A549 (cell line): ENCODE results near the gene CIAO2B. TPM values are rescaled to one million over a fixed set of nuclear protein-coding genes. Genes with fewer than 3 reads are reported as not detected.

ENCODE experiments used
- ATAC-seq, 2 experiments: fragments of 200-7000 bp in 1 of 2; fragments of >200 bp in 1 of 2; cut with Nextera tagmentation in 1 of 2; cut with Tn5 transposase in 1 of 2; 3 replicates each; pipeline versions ENCODE4 v1.8.0 to v1.9.1; 2018 to 2020; ENCODE audit warnings: mild to moderate bottlenecking in 1 of 2, moderate library complexity in 1 of 2
- CTCF ChIA-PET: fragments of 300-600 bp; sonication (Branson Sonifier 250); formaldehyde crosslinking; extraction: SDS; loops from one replicate; lab custom pipeline; 2021; ENCODE audit warnings: antibody characterized with exemption, inconsistent platforms; lab: Yijun Ruan, JAX
- POLR2A ChIA-PET: fragments of 350-600 bp; formaldehyde crosslinking; extraction: SDS; loops from one replicate; lab custom pipeline; 2021; ENCODE audit warnings: antibody characterized with exemption, inconsistent platforms; lab: Yijun Ruan, JAX
- DNase-seq, 2 experiments: peaks; one replicate each; pipeline versions ENCODE4 v3.0.0 to v3.0.0-alpha.2; 2011 to 2016; ENCODE audit warnings: low read depth in 1 of 2, low spot score in 1 of 2
- FAIRE-seq: peaks from 2 replicates; lab custom pipeline; 2011; peaks lifted over from hg19 to GRCh38; lab: Jason Lieb, UNC
- H3K27ac ChIP-seq, 2 experiments: fragments of >200 bp; sonication (Bioruptor Twin); formaldehyde crosslinking; 3 replicates each; pipeline ENCODE4 v1.5.1; 2016 to 2017
- H3K4me1 ChIP-seq: fragments of >200 bp; sonication (Bioruptor Twin); formaldehyde crosslinking; 3 replicates; pipeline ENCODE4 v1.6.1; 2016
- H3K4me2 ChIP-seq: fragments of >200 bp; sonication (Bioruptor Twin); formaldehyde crosslinking; 3 replicates; pipeline ENCODE4 v1.6.1; 2016
- H3K4me3 ChIP-seq: fragments of >200 bp; sonication (Bioruptor Twin); formaldehyde crosslinking; 3 replicates; pipeline ENCODE4 v1.5.1; 2016
- H3K9me3 ChIP-seq: fragments of >200 bp; sonication (Bioruptor Twin); formaldehyde crosslinking; 3 replicates; pipeline ENCODE4 v1.6.1; 2016
- BHLHE40 ChIP-seq: IDR thresholded peaks from 2 replicates; pipeline ENCODE4 v1.6.1; 2012; ENCODE audit warnings: low read depth, low read length, inconsistent platforms
- CEBPB ChIP-seq, 2 experiments: fragments of >200 bp in 1 of 2; sonication (Bioruptor Twin) in 1 of 2; formaldehyde crosslinking in 1 of 2; IDR thresholded peaks; 2 replicates each; pipeline ENCODE4 v1.6.1; 2012 to 2016
- CHD4 ChIP-seq: fragments of 200-600 bp; sonication (generic); IDR thresholded peaks from 2 replicates; pipeline ENCODE4 v1.6.1; 2016; ENCODE audit warnings: antibody characterized with exemption, mild to moderate bottlenecking, borderline replicate concordance
- CTCF ChIP-seq: fragments of >200 bp; sonication (Bioruptor Twin); formaldehyde crosslinking; IDR thresholded peaks from 3 replicates; pipeline ENCODE4 v1.5.1; 2016
- EHMT2 ChIP-seq: fragments of 200-600 bp; sonication (generic); IDR thresholded peaks from 2 replicates; pipeline ENCODE4 v1.6.1; 2016; ENCODE audit warnings: antibody characterized with exemption, low read depth, mild to moderate bottlenecking, moderate library complexity
- FOXS1 ChIP-seq: fragments of 250-450 bp; sonication (Bioruptor Pico); IDR thresholded peaks from 2 replicates; pipeline ENCODE4 v1.5.0; 2020; ENCODE audit warnings: mild to moderate bottlenecking, moderate library complexity
- GATA3 ChIP-seq: IDR thresholded peaks from 2 replicates; pipeline ENCODE4 v1.6.1; 2012; ENCODE audit warnings: borderline replicate concordance
- HOXA7 ChIP-seq: fragments of 250-450 bp; sonication (Bioruptor Pico); IDR thresholded peaks from 2 replicates; pipeline ENCODE4 v1.5.0; 2020; ENCODE audit warnings: mild to moderate bottlenecking, moderate library complexity
- KDM5A ChIP-seq: fragments of 200-600 bp; sonication (generic); IDR thresholded peaks from 2 replicates; pipeline ENCODE4 v1.6.1; 2016; ENCODE audit warnings: antibody characterized with exemption, mild to moderate bottlenecking
- NR3C1 ChIP-seq: fragments of >200 bp; sonication (Bioruptor Twin); formaldehyde crosslinking; IDR thresholded peaks from 3 replicates; pipeline ENCODE4 v1.6.1; 2017
- POLR2AphosphoS2 ChIP-seq: conservative IDR thresholded peaks from 2 replicates; pipeline ENCODE4 v1.6.1; 2012; ENCODE audit warnings: low read length, improper control_type of control experiment, inconsistent platforms
- RARB ChIP-seq: fragments of 250-450 bp; sonication (Bioruptor Pico); IDR thresholded peaks from 2 replicates; pipeline ENCODE4 v1.8.0; 2021; ENCODE audit warnings: mild to moderate bottlenecking, moderate library complexity
- RCOR1 ChIP-seq: fragments of 150-350 bp; IDR thresholded peaks from 2 replicates; pipeline ENCODE4 v1.6.1; 2014; ENCODE audit warnings: antibody characterized with exemption, low read length, low read depth
- REST ChIP-seq: fragments of 200-600 bp; sonication (generic); IDR thresholded peaks from 2 replicates; pipeline ENCODE4 v1.6.1; 2016; ENCODE audit warnings: antibody characterized with exemption, mild to moderate bottlenecking, moderate library complexity
- RFX5 ChIP-seq: fragments of 450-650 bp; IDR thresholded peaks from 2 replicates; pipeline ENCODE4 v1.7.1; 2014; ENCODE audit warnings: antibody characterized with exemption, mild to moderate bottlenecking, moderate library complexity
- RNF2 ChIP-seq: fragments of 200-600 bp; sonication (generic); IDR thresholded peaks from 2 replicates; pipeline ENCODE4 v1.6.1; 2016; ENCODE audit warnings: low read depth, mild to moderate bottlenecking, antibody characterized with exemption, moderate library complexity, borderline replicate concordance
- ZNF302 ChIP-seq: fragments of 250-450 bp; sonication (Bioruptor Pico); IDR thresholded peaks from 2 replicates; pipeline ENCODE4 v1.9.0; 2021; ENCODE audit warnings: inconsistent platforms, mild to moderate bottlenecking, moderate library complexity
- ZSCAN20 ChIP-seq: fragments of 250-450 bp; sonication (Bioruptor Pico); IDR thresholded peaks from 2 replicates; pipeline ENCODE4 v1.8.0; 2022; ENCODE audit warnings: mild to moderate bottlenecking, moderate library complexity
- WGBS: methylation state at CpG from one replicate; pipeline ENCODE4 v1.1.6; 2017; ENCODE audit errors: missing lambda C conversion rate; 5-methylcytosine and 5-hydroxymethylcytosine counted together
- polyA plus RNA-seq, 4 experiments: library from polyadenylated mRNA; depleted of rRNA in 3 of 4; stranded (reverse); fragments of >200 nt; fragmentation: RNase III in 1 of 4; extraction: RNeasy Plus Mini Kit Qiagen cat#74134 plus additional on column Dnase treatment in 1 of 4; gene quantifications; 2 replicates in 3 of 4; 3 replicates in 1 of 4; pipeline ENCODE4 v1.2.3, GENCODE V29; 2011 to 2017
- TF ChIP-seq, protein P1 (sequence below): IDR thresholded peaks from 2 replicates; pipeline ENCODE4 v1.6.1; 2012; ENCODE audit warnings: low read depth, borderline replicate concordance
- TF ChIP-seq, protein P2 (sequence below): IDR thresholded peaks from 2 replicates; pipeline ENCODE4 v1.6.1; 2012

Gene CIAO2B
- polyA plus RNA-seq, 2 of the 4 experiments (the other 2 are of a cell fraction): 134 to 140 TPM

DNA sequence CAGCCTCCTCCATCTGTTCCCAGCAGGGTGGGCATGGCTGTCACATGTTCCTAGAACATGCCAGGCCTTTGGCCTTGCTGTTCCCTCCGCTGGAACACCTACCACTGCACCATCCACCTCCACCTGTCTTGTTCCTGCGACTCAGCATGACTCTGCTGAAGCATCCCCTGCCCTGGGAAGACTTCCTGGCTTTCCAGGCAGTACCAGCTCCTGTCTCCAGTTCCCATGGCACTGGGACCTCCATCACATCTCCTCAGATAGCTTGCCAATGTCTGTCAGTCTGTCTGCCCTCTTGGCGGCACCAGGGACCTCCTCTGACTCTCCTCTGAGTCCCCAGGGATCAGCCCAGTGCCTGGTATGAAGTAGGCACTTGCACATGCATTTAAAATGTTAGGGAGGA, 38.2 kb downstream of the CIAO2B start:
- no peak overlapping the region for H3K4me3 ChIP-seq
- H3K4me1 ChIP-seq: peaks cover 23% of the 10 kb centered on the region
- WGBS: 94% methylated on average over 3 of the region's 3 CpGs
- no peak overlapping the region for H3K4me2 ChIP-seq
- ATAC-seq (no peak), FAIRE-seq (no peak), DNase-seq (no peak)
- TF ChIP-seq CTCF: no peak
- TF ChIP-seq KDM5A: no peak
- peak overlapping the region in 1 of 2 experiments; percentile 29; a peak in 2 of 6 replicates for H3K27ac ChIP-seq
- ChIA-PET POLR2A (interaction anchor here (0.8 to 1.4 kb wide), 2 partner anchors 15 to 33 kb away, joined by 3 to 5 read pairs; no protein-coding TSS in a partner anchor), CTCF (interaction anchor here (1.1 to 40.8 kb wide), 28 partner anchors 13 to 370 kb away, joined by 3 to 837 read pairs (median 7); partner anchors contain the start of genes CDH16, CES2, CES3 and CIAO2B)
- no peaks in the 10 kb centered on the region for H3K9me3 ChIP-seq

GRCh38 chr16:66895689-66895979, 38.6 kb downstream of the CIAO2B start:
- no peak for FAIRE-seq
- Histone ChIP-seq H3K4me3 (no peak overlapping the region), H3K4me1 (peaks cover 19% of the 10 kb centered on the region), H3K9me3 (no peaks in the 10 kb centered on the region), H3K27ac (peak overlapping the region; percentile 17 to 29; a peak in 3 of 6 replicates), H3K4me2 (no peak overlapping the region)
- TF ChIP-seq EHMT2 (no peak), GATA3 (no peak), ZNF302 (CRISPR knock-in tag) (no peak), POLR2AphosphoS2 (no peak), ZSCAN20 (CRISPR knock-in tag) (no peak), BHLHE40 (no peak), RCOR1 (no peak), RARB (CRISPR knock-in tag) (no peak), RFX5 (no peak), RNF2 (no peak), REST (no peak), NR3C1 (no peak), CHD4 (no peak), CEBPB (IDR thresholded peaks at IDR 0.05) (no peak), HOXA7 (CRISPR knock-in tag) (no peak), FOXS1 (no peak)
- TF ChIP-seq, protein P1, sequence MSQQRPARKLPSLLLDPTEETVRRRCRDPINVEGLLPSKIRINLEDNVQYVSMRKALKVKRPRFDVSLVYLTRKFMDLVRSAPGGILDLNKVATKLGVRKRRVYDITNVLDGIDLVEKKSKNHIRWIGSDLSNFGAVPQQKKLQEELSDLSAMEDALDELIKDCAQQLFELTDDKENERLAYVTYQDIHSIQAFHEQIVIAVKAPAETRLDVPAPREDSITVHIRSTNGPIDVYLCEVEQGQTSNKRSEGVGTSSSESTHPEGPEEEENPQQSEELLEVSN: no peak
- TF ChIP-seq, protein P2, sequence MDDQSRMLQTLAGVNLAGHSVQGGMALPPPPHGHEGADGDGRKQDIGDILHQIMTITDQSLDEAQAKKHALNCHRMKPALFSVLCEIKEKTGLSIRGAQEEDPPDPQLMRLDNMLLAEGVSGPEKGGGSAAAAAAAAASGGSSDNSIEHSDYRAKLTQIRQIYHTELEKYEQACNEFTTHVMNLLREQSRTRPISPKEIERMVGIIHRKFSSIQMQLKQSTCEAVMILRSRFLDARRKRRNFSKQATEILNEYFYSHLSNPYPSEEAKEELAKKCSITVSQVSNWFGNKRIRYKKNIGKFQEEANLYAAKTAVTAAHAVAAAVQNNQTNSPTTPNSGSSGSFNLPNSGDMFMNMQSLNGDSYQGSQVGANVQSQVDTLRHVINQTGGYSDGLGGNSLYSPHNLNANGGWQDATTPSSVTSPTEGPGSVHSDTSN: no peak
- CTCF ChIA-PET: interaction anchor here (0.6 to 40.8 kb wide), 48 partner anchors 12 to 489 kb away, joined by 3 to 837 read pairs (median 5); partner anchors contain the start of genes CDH16, CES2, CES3 and CIAO2B
- no peak for DNase-seq
- WGBS: 91% methylated on average over 5 of the region's 5 CpGs
- ATAC-seq: no peak
- POLR2A ChIA-PET: interaction anchor here (0.8 to 1.4 kb wide), 2 partner anchors 15 to 33 kb away, joined by 3 to 5 read pairs; no protein-coding TSS in a partner anchor
